Thyroid gland (tissue), 4 donors: ENCODE results near the gene EID2.

Source experiments
- CTCF ChIP-seq, 6 experiments: fragments of 200-600 bp in 3 of 6; fragments of 450-650 bp in 3 of 6; sonication (generic) in 3 of 6; IDR thresholded peaks; one replicate each; pipeline ENCODE4 v1.5.1; 2016 to 2019; ENCODE audit warnings: antibody characterized with exemption in 6 of 6, mild to moderate bottlenecking in 2 of 6, inconsistent platforms in 1 of 6, moderate library complexity in 1 of 6
- POLR2A ChIP-seq, 2 donors: fragments of 450-650 bp; IDR thresholded peaks; one replicate each; pipeline ENCODE4 v1.6.1; 2017; ENCODE audit warnings: antibody characterized with exemption in 2 of 2, mild to moderate bottlenecking in 2 of 2, moderate library complexity in 1 of 2

GRCh38 chr19:39524495-39524894 lies 15.5 kb downstream of the EID2 start:
- TF ChIP-seq CTCF (IDR thresholded peaks at IDR 0.05), result no peak
- no peak for TF ChIP-seq POLR2A (IDR thresholded peaks at IDR 0.05)
